Cardiac fibroblast (primary cell): ENCODE measurements around the gene ALDH3B2.
A peak's percentile ranks its signal among the peaks of the same experiment; 100 is the strongest.

Experiments used
- DNase-seq, 2 donors: peaks; one replicate each; pipeline versions ENCODE4 v3.0.0 to v3.0.0-alpha.2; 2010; ENCODE audit warnings: low read depth in 2 of 2
- H3K4me3 ChIP-seq, 2 donors: replicated peaks in 1 of 2; 1 replicate in 1 of 2; 2 replicates in 1 of 2; pipeline ENCODE4 v1.5.1; 2011; ENCODE audit warnings: low read depth in 2 of 2, low read length in 2 of 2, mild to moderate bottlenecking in 2 of 2, moderate library complexity in 1 of 2
- CTCF ChIP-seq: IDR thresholded peaks from one replicate; pipeline ENCODE4 v1.5.1; 2011; ENCODE audit warnings: low read depth, mild to moderate bottlenecking, low read length, inconsistent platforms

Gene ALDH3B2

GRCh38 chr11:67642173-67643120 lies 32.0 kb downstream of the ALDH3B2 start:
- DNase-seq: no peak
- no peak for TF ChIP-seq CTCF
- no peak overlapping the region for H3K4me3 ChIP-seq

GRCh38 chr11:67641338-67642172 lies 32.9 kb downstream of the ALDH3B2 start:
- no peak overlapping the region for H3K4me3 ChIP-seq
- no peak for DNase-seq
- no peak for TF ChIP-seq CTCF

GRCh38 chr11:67640758-67641337 lies 33.6 kb downstream of the ALDH3B2 start:
- H3K4me3 ChIP-seq: no peak overlapping the region
- no peak for DNase-seq
- no peak for TF ChIP-seq CTCF

GRCh38 chr11:67640021-67640757 lies 34.2 kb downstream of the ALDH3B2 start:
- TF ChIP-seq CTCF: peak; percentile 78
- DNase-seq: peak; percentile 60
- H3K4me3 ChIP-seq: no peak overlapping the region

- no peak for TF ChIP-seq CTCF
- DNase-seq: no peak
- no peak within 1 kb of the TSS for H3K4me3 ChIP-seq
These were observed 35.0 kb downstream of the ALDH3B2 start, which contains the start of gene TBX10 for GRCh38 chr11:67639438-67639859. Gene TBX10, minus strand, starts transcription at chr11:67639763. Its CDS starts 291 bp downstream, at chr11:67639472.
